Measurements from ENCODE around the gene SLC26A9. TPM values are rescaled to one million over a fixed set of nuclear protein-coding genes. Genes with fewer than 3 reads are reported as not detected.

Gene SLC26A9
- total and polyA plus RNA-seq, 2 of the 4 experiments (the other 2 are of a cell fraction), result not detected

DNA sequence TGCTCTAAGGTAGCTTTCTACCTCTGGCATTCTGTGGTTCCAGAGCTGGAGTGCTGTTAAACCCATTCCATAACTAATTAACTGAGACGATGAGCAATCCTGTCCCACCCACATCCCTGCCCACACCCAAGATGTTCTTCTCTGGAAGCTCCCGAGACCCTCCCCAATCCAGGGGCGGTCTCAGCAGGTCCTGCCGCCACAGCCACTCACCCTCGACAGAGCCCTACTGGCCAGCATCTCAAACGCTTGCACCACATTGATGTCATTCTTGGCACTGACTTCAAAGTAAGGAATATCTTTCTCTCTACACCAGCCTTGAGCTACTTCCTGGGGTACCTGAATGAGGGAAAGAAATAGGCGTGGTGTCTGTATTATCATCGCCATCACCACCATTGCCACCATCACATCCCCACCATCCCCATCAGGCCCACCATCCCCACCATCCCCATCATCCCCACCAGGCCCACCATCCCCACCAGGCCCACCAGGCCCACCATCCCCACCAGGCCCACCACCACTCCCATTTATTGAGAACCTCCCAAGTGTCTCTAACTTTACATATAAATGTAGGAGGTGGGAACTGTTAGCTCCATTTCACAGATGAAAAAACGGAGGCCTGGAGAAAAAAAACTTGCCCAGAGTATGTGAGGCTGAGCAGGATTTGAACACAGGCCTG lies 42.2 kb upstream of the SLC26A9 start:
- Histone ChIP-seq H2BK15ac (ENCODE audit: low read depth, low read length) (no peak overlapping the region), H3K4ac (ENCODE audit: low read depth, low read length) (no peak overlapping the region), H3K27me3 (ENCODE audit: control insufficient read depth, insufficient read depth, low read length) (no peaks in the 10 kb centered on the region), H2AFZ (replicated peaks; ENCODE audit: low read length, poor library complexity) (no peak overlapping the region), H2AK9ac (replicated peaks; ENCODE audit: low read depth, low read length, poor library complexity) (no peak overlapping the region), H3K4me2 (ENCODE audit: low read depth, low read length) (no peak overlapping the region), H3K36me3 (ENCODE audit: control insufficient read depth, insufficient read depth, low read length) (no peaks in the 10 kb centered on the region; the same call in 1 of the 2 replicates), H4K5ac (ENCODE audit: low read depth, low read length) (no peak overlapping the region), H2BK5ac (ENCODE audit: low read depth, low read length, poor library complexity, severe bottlenecking) (no peak overlapping the region), H2AK5ac (ENCODE audit: low read depth, low read length) (no peak overlapping the region), H3K9ac (ENCODE audit: low read depth, low read length) (no peak overlapping the region), H3K79me1 (ENCODE audit: low read depth in 1 of 2, low read length in 2 of 2) (no peaks in the 10 kb centered on the region), H3K23ac (ENCODE audit: low read depth, low read length) (no peak overlapping the region), H4K8ac (ENCODE audit: low read depth in 2 of 2, low read length in 2 of 2) (no peak overlapping the region), H3K9me1 (ENCODE audit: insufficient read depth, low read length) (no peaks in the 10 kb centered on the region), H4K20me1 (ENCODE audit: insufficient read depth, low read length) (no peaks in the 10 kb centered on the region), H2BK120ac (ENCODE audit: low read depth, low read length) (no peak overlapping the region), H3K14ac (replicated peaks; ENCODE audit: low read depth, low read length) (no peak overlapping the region), H3K27ac (ENCODE audit: insufficient read depth, low read length) (no peak overlapping the region), H3K18ac (ENCODE audit: low read depth, low read length) (no peak overlapping the region), H2BK20ac (ENCODE audit: low read depth, low read length) (no peak overlapping the region), H3K56ac (ENCODE audit: extremely low read depth, insufficient read depth, low read length) (no peak overlapping the region), H3K4me3 (ENCODE audit: insufficient read depth, low read depth, low read length) (no peak overlapping the region), H3K9me3 (ENCODE audit: control insufficient read depth, insufficient read depth, low read length) (no peaks in the 10 kb centered on the region), H4K91ac (ENCODE audit: insufficient read depth, low read depth, low read length) (no peak overlapping the region), H3K4me1 (ENCODE audit: control insufficient read depth, insufficient read depth, low read length) (no peaks in the 10 kb centered on the region)
- in situ Hi-C loops (cut with MboI; ENCODE audit: low sequenced_read_pairs), result loop anchor here (10.0 kb wide), 1 partner anchor 331 kb away; no protein-coding TSS in a partner anchor
- DNase-seq (no peak), ATAC-seq (ENCODE audit: low read depth) (no peak)
- TF ChIP-seq CHD1 (IDR thresholded peaks at IDR 0.05; ENCODE audit: low read depth, low read length), result no peak
- TF ChIP-seq MAZ (IDR thresholded peaks at IDR 0.05; ENCODE audit: borderline replicate concordance, low read depth, low read length), result no peak
- no peak for TF ChIP-seq CEBPB (IDR thresholded peaks at IDR 0.05; ENCODE audit: low read depth, low read length)
- TF ChIP-seq MAFK (IDR thresholded peaks at IDR 0.05; ENCODE audit: low read depth, low read length), result no peak
- TF ChIP-seq, protein P1, sequence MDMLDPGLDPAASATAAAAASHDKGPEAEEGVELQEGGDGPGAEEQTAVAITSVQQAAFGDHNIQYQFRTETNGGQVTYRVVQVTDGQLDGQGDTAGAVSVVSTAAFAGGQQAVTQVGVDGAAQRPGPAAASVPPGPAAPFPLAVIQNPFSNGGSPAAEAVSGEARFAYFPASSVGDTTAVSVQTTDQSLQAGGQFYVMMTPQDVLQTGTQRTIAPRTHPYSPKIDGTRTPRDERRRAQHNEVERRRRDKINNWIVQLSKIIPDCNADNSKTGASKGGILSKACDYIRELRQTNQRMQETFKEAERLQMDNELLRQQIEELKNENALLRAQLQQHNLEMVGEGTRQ (IDR thresholded peaks at IDR 0.05; ENCODE audit: low read depth, low read length), result no peak
- TF ChIP-seq, protein P2, sequence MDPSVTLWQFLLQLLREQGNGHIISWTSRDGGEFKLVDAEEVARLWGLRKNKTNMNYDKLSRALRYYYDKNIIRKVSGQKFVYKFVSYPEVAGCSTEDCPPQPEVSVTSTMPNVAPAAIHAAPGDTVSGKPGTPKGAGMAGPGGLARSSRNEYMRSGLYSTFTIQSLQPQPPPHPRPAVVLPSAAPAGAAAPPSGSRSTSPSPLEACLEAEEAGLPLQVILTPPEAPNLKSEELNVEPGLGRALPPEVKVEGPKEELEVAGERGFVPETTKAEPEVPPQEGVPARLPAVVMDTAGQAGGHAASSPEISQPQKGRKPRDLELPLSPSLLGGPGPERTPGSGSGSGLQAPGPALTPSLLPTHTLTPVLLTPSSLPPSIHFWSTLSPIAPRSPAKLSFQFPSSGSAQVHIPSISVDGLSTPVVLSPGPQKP (IDR thresholded peaks at IDR 0.05; ENCODE audit: borderline replicate concordance, low read depth, low read length), result no peak
- no peak for TF ChIP-seq FOS (IDR thresholded peaks at IDR 0.05; ENCODE audit: low read depth, low read length)
- TF ChIP-seq RAD21 (IDR thresholded peaks at IDR 0.05; ENCODE audit: low read length), result no peak
- no peak for TF ChIP-seq MXI1 (IDR thresholded peaks at IDR 0.05; ENCODE audit: borderline replicate concordance, low read depth, low read length)
- no peak for TF ChIP-seq SMC3 (IDR thresholded peaks at IDR 0.05; ENCODE audit: low read depth, low read length)
- TF ChIP-seq NFE2L2 (IDR thresholded peaks at IDR 0.05; ENCODE audit: low read depth, low read length), result no peak
- TF ChIP-seq, protein P3, sequence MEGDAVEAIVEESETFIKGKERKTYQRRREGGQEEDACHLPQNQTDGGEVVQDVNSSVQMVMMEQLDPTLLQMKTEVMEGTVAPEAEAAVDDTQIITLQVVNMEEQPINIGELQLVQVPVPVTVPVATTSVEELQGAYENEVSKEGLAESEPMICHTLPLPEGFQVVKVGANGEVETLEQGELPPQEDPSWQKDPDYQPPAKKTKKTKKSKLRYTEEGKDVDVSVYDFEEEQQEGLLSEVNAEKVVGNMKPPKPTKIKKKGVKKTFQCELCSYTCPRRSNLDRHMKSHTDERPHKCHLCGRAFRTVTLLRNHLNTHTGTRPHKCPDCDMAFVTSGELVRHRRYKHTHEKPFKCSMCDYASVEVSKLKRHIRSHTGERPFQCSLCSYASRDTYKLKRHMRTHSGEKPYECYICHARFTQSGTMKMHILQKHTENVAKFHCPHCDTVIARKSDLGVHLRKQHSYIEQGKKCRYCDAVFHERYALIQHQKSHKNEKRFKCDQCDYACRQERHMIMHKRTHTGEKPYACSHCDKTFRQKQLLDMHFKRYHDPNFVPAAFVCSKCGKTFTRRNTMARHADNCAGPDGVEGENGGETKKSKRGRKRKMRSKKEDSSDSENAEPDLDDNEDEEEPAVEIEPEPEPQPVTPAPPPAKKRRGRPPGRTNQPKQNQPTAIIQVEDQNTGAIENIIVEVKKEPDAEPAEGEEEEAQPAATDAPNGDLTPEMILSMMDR (conservative IDR thresholded peaks at IDR 0.05; ENCODE audit: low read depth, low read length), result no peak
- no peak for TF ChIP-seq POLR2A (IDR thresholded peaks at IDR 0.05; ENCODE audit: low read depth, low read length)
- no peak for TF ChIP-seq RCOR1 (IDR thresholded peaks at IDR 0.05; ENCODE audit: insufficient replicate concordance, low read length)
- no peak for TF ChIP-seq RFX5 (IDR thresholded peaks at IDR 0.05; ENCODE audit: low read depth, low read length)
- no peak for TF ChIP-seq BHLHE40 (IDR thresholded peaks at IDR 0.05; ENCODE audit: low read depth, low read length)
- ChIA-PET CTCF (interaction anchor here (1.0 to 4.3 kb wide), 4 partner anchors 8 to 193 kb away, joined by 3 to 34 read pairs (median 12); partner anchors contain the start of gene RAB7B), POLR2A (ENCODE audit: unreplicated experiment) (no interaction called here)
- intact Hi-C loops (cut with micrococcal nuclease), result no loop called here
- 79% methylated on average over 3 of the region's 9 CpGs; no CpG with 5 or more reads in 1 of the 2 experiments for WGBS, 2 experiments (ENCODE audit: extremely low coverage in 2 of 2, insufficient read length in 1 of 2)
- BruUV-seq (replicated peaks), result no TSS peak
- dilution Hi-C loops (cut with HindIII; ENCODE audit: low sequenced_read_pairs, unreplicated experiment), result no loop called here
